KBM-7 (cell line): ENCODE measurements around the gene MRPS14.
A peak's percentile ranks its signal among the peaks of the same experiment; 100 is the strongest.
"Not testable (repeated sequence)": the region's sequence is repeated elsewhere in the genome, so short reads cannot be mapped to it uniquely, and the experiment has no call there.

Source experiments
- DNase-seq: peaks from one replicate; pipeline ENCODE4 v3.0.0-alpha.2; 2015
- in situ Hi-C: fragments of 300-500 bp; cut with MboI; formaldehyde crosslinking; loops from 2 replicates; pipeline ENCODE4 v1.14.3; 2020; ENCODE audit warnings: low sequenced_read_pairs, low pct_unique_long_range_greater_than_20kb, mixed read lengths

The MRPS14 gene

GRCh38 chr1:175023043-175023921 lies at the start of gene MRPS14:
Gene MRPS14 (minus strand): TSS chr1:175023425. CDS start chr1:175023408, 17 bp downstream.
- DNase-seq: peak; percentile 98
- in situ Hi-C loops: no loop called here

- in situ Hi-C loops: no loop called here
- peak; percentile 74 for DNase-seq
These were observed 49.1 kb upstream of the MRPS14 start for GRCh38 chr1:175072099-175072951.

GRCh38 chr1:175071276-175071943 lies 48.2 kb upstream of the MRPS14 start:
- in situ Hi-C loops: no loop called here
- no peak for DNase-seq

- in situ Hi-C loops: no loop called here
- DNase-seq: no peak
These were observed 47.6 kb upstream of the MRPS14 start for GRCh38 chr1:175070818-175071217.

- DNase-seq: no peak
- in situ Hi-C loops: no loop called here
These were observed 44.3 kb upstream of the MRPS14 start, which contains the start of gene TNN for GRCh38 chr1:175067362-175068106. Gene TNN (plus strand): TSS chr1:175067833. CDS start chr1:175077419, 9,586 bp downstream.

- no peak for DNase-seq
- in situ Hi-C loops: no loop called here
These were observed 39.6 kb upstream of the MRPS14 start for GRCh38 chr1:175062858-175063257.

GRCh38 chr1:175062339-175062738 lies 39.1 kb upstream of the MRPS14 start:
- in situ Hi-C loops: no loop called here
- no peak for DNase-seq

GRCh38 chr1:175054736-175055135 lies 31.5 kb upstream of the MRPS14 start:
- no peak for DNase-seq
- in situ Hi-C loops: no loop called here

GRCh38 chr1:175050992-175051391 lies 27.8 kb upstream of the MRPS14 start:
- in situ Hi-C loops: no loop called here
- DNase-seq: no peak

GRCh38 chr1:175045519-175045918 lies 22.3 kb upstream of the MRPS14 start:
- in situ Hi-C loops: loop anchor here (25.0 kb wide), 2 partner anchors 92 to 267 kb away; no protein-coding TSS in a partner anchor
- no peak for DNase-seq

GRCh38 chr1:175045097-175045496 lies 21.9 kb upstream of the MRPS14 start:
- in situ Hi-C loops: loop anchor here (25.0 kb wide), 2 partner anchors 92 to 267 kb away; no protein-coding TSS in a partner anchor
- no peak for DNase-seq

GRCh38 chr1:175044591-175044990 lies 21.4 kb upstream of the MRPS14 start:
- in situ Hi-C loops: loop anchor here (25.0 kb wide), 2 partner anchors 93 to 268 kb away; no protein-coding TSS in a partner anchor
- DNase-seq: not testable (repeated sequence)

- no peak for DNase-seq
- in situ Hi-C loops: loop anchor here (25.0 kb wide), 2 partner anchors 93 to 268 kb away; no protein-coding TSS in a partner anchor
These were observed 20.6 kb upstream of the MRPS14 start for GRCh38 chr1:175043824-175044223.

- in situ Hi-C loops: loop anchor here (25.0 kb wide), 2 partner anchors 95 to 270 kb away; no protein-coding TSS in a partner anchor
These were observed 19.4 kb upstream of the MRPS14 start for GRCh38 chr1:175042650-175043049.

GRCh38 chr1:175040324-175040879 lies 17.2 kb upstream of the MRPS14 start:
- DNase-seq: no peak
- in situ Hi-C loops: loop anchor here (25.0 kb wide), 2 partner anchors 97 to 272 kb away; no protein-coding TSS in a partner anchor

More at GRCh38 chr1:175042650-175043049, 19.4 kb upstream of the MRPS14 start:
- DNase-seq: no peak

- DNase-seq: no peak
- in situ Hi-C loops: loop anchor here (25.0 kb wide), 2 partner anchors 100 to 275 kb away; no protein-coding TSS in a partner anchor
These were observed 14.2 kb upstream of the MRPS14 start for GRCh38 chr1:175037416-175037815.

GRCh38 chr1:175036476-175036875 lies 13.3 kb upstream of the MRPS14 start:
- no peak for DNase-seq
- in situ Hi-C loops: loop anchor here (25.0 kb wide), 2 partner anchors 101 to 276 kb away; no protein-coding TSS in a partner anchor

GRCh38 chr1:175035865-175036264 lies 12.6 kb upstream of the MRPS14 start:
- in situ Hi-C loops: loop anchor here (25.0 kb wide), 2 partner anchors 101 to 276 kb away; no protein-coding TSS in a partner anchor
- no peak for DNase-seq
